Transverse colon (tissue), 4 donors: ENCODE results near the gene NXPH2.

ENCODE experiments used
- POLR2AphosphoS5 ChIP-seq, 3 donors: sonication (generic); formaldehyde crosslinking; IDR thresholded peaks; one replicate each; pipeline ENCODE4 v1.6.1; 2016; ENCODE audit warnings: antibody characterized with exemption in 3 of 3
- TF ChIP-seq, protein P1 (sequence below), 5 experiments: fragments of 200-600 bp in 3 of 5; fragments of 450-650 bp in 2 of 5; sonication (generic) in 3 of 5; IDR thresholded peaks; 1 replicate in 2 of 5; 2 replicates in 3 of 5; pipeline ENCODE4 v1.5.1; 2016 to 2017; ENCODE audit warnings: antibody characterized with exemption in 5 of 5, inconsistent platforms in 3 of 5, mild to moderate bottlenecking in 2 of 5, moderate library complexity in 1 of 5

GRCh38 chr2:138722316-138722715 is 57.9 kb downstream of the NXPH2 start:
- TF ChIP-seq, protein P1, sequence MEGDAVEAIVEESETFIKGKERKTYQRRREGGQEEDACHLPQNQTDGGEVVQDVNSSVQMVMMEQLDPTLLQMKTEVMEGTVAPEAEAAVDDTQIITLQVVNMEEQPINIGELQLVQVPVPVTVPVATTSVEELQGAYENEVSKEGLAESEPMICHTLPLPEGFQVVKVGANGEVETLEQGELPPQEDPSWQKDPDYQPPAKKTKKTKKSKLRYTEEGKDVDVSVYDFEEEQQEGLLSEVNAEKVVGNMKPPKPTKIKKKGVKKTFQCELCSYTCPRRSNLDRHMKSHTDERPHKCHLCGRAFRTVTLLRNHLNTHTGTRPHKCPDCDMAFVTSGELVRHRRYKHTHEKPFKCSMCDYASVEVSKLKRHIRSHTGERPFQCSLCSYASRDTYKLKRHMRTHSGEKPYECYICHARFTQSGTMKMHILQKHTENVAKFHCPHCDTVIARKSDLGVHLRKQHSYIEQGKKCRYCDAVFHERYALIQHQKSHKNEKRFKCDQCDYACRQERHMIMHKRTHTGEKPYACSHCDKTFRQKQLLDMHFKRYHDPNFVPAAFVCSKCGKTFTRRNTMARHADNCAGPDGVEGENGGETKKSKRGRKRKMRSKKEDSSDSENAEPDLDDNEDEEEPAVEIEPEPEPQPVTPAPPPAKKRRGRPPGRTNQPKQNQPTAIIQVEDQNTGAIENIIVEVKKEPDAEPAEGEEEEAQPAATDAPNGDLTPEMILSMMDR (IDR thresholded peaks at IDR 0.05), result no peak
- TF ChIP-seq POLR2AphosphoS5 (IDR thresholded peaks at IDR 0.05), result no peak
